Measurements from ENCODE around the gene CDKL5. TPM values are rescaled to one million over a fixed set of nuclear protein-coding genes. Genes with fewer than 3 reads are reported as not detected.

Gene CDKL5
- total RNA-seq, 2 experiments from 2014 or later = 0.83 to 1.0 TPM

- no peak overlapping the region for H3K4me3 Mint-ChIP-seq
- ChIA-PET POLR2A (no interaction called here), CTCF (no interaction called here)
These were observed 239.5 kb downstream of the CDKL5 start for GRCh38 chrX:18664947-18665346.

GRCh38 chrX:18666614-18667013, 241.2 kb downstream of the CDKL5 start:
- Mint-ChIP-seq H3K4me1 (ENCODE audit: low read depth) (no peaks in the 10 kb centered on the region), H3K27me3 (ENCODE audit: low read depth) (peaks cover 1% of the 10 kb centered on the region), H3K36me3 (ENCODE audit: low read depth) (no peaks in the 10 kb centered on the region), H3K27ac (no peak overlapping the region), H3K4me3 (no peak overlapping the region), H3K9me3 (ENCODE audit: insufficient read depth) (no peaks in the 10 kb centered on the region)
- no peak for DNase-seq
- POLR2A ChIA-PET = no interaction called here
- ATAC-seq = no peak
- CTCF ChIA-PET = no interaction called here

More at GRCh38 chrX:18664947-18665346, 239.5 kb downstream of the CDKL5 start:
- Mint-ChIP-seq H3K36me3 (ENCODE audit: low read depth) (no peaks in the 10 kb centered on the region), H3K27me3 (ENCODE audit: low read depth) (peaks cover 1% of the 10 kb centered on the region), H3K27ac (no peak overlapping the region), H3K9me3 (ENCODE audit: insufficient read depth) (no peaks in the 10 kb centered on the region), H3K4me1 (ENCODE audit: low read depth) (no peaks in the 10 kb centered on the region)
- ATAC-seq (no peak), DNase-seq (no peak)

- POLR2A ChIA-PET = no interaction called here
- no peak for ATAC-seq
- CTCF ChIA-PET = no interaction called here
- no peaks in the 10 kb centered on the region for H3K4me1 Mint-ChIP-seq (ENCODE audit: low read depth)
- no peak overlapping the region for H3K27ac Mint-ChIP-seq
- H3K36me3 Mint-ChIP-seq (ENCODE audit: low read depth) = no peaks in the 10 kb centered on the region
- H3K27me3 Mint-ChIP-seq (ENCODE audit: low read depth) = peaks cover 1% of the 10 kb centered on the region
- DNase-seq = no peak
- no peak overlapping the region for H3K4me3 Mint-ChIP-seq
- no peaks in the 10 kb centered on the region for H3K9me3 Mint-ChIP-seq (ENCODE audit: insufficient read depth)
These were observed 242.8 kb downstream of the CDKL5 start for GRCh38 chrX:18668071-18668835.

GRCh38 chrX:18672008-18672407, 246.6 kb downstream of the CDKL5 start, which contains the start of gene RS1:
TSS of gene RS1 (minus strand) at chrX:18672108. CDS start at chrX:18672068, 40 bp downstream.
- POLR2A ChIA-PET = no interaction called here
- no peak within 1 kb of the TSS for H3K4me3 Mint-ChIP-seq

GRCh38 chrX:18674417-18674787, 249.0 kb downstream of the CDKL5 start:
- peak; percentile 24 for DNase-seq
- peaks cover 1% of the 10 kb centered on the region for H3K27me3 Mint-ChIP-seq (ENCODE audit: low read depth)
- ChIA-PET POLR2A (no interaction called here), CTCF (no interaction called here)
- no peaks in the 10 kb centered on the region for H3K36me3 Mint-ChIP-seq (ENCODE audit: low read depth)
- H3K27ac Mint-ChIP-seq = peak overlapping the region; percentile 77
- H3K4me3 Mint-ChIP-seq = peak overlapping the region; percentile 73
- H3K4me1 Mint-ChIP-seq (ENCODE audit: low read depth) = peaks cover 10% of the 10 kb centered on the region
- ATAC-seq = peak; percentile 42
- no peaks in the 10 kb centered on the region for H3K9me3 Mint-ChIP-seq (ENCODE audit: insufficient read depth)

More at GRCh38 chrX:18672008-18672407, 246.6 kb downstream of the CDKL5 start, which contains the start of gene RS1:
- no peak within 1 kb of the TSS for H3K27ac Mint-ChIP-seq
- DNase-seq (no peak), ATAC-seq (no peak)
- CTCF ChIA-PET = no interaction called here
- peaks cover 5% of the 10 kb centered on the region for H3K4me1 Mint-ChIP-seq (ENCODE audit: low read depth)
- no peaks in the 10 kb centered on the region for H3K9me3 Mint-ChIP-seq (ENCODE audit: insufficient read depth)
- peaks cover 1% of the 10 kb centered on the region for H3K27me3 Mint-ChIP-seq (ENCODE audit: low read depth)
- H3K36me3 Mint-ChIP-seq (ENCODE audit: low read depth) = no peaks in the 10 kb centered on the region

GRCh38 chrX:18674788-18675735, 249.7 kb downstream of the CDKL5 start:
- Mint-ChIP-seq H3K27ac (peak overlapping the region; percentile 84), H3K4me1 (ENCODE audit: low read depth) (peaks cover 10% of the 10 kb centered on the region), H3K9me3 (ENCODE audit: insufficient read depth) (no peaks in the 10 kb centered on the region), H3K4me3 (peak overlapping the region; percentile 73), H3K27me3 (ENCODE audit: low read depth) (no peaks in the 10 kb centered on the region), H3K36me3 (ENCODE audit: low read depth) (no peaks in the 10 kb centered on the region)
- DNase-seq (peak; percentile 81), ATAC-seq (peak; percentile 88)
- POLR2A ChIA-PET = no interaction called here
- CTCF ChIA-PET = no interaction called here

- Mint-ChIP-seq H3K4me1 (ENCODE audit: low read depth) (peaks cover 10% of the 10 kb centered on the region), H3K27me3 (ENCODE audit: low read depth) (no peaks in the 10 kb centered on the region), H3K27ac (no peak overlapping the region), H3K4me3 (no peak overlapping the region), H3K36me3 (ENCODE audit: low read depth) (no peaks in the 10 kb centered on the region), H3K9me3 (ENCODE audit: insufficient read depth) (no peaks in the 10 kb centered on the region)
- POLR2A ChIA-PET = interaction anchor here (0.7 kb wide), 1 partner anchor 19 kb away, joined by 3 read pairs; no protein-coding TSS in a partner anchor
- ATAC-seq (no peak), DNase-seq (no peak)
- CTCF ChIA-PET = no interaction called here
These were observed 250.6 kb downstream of the CDKL5 start for GRCh38 chrX:18676050-18676449.

- CTCF ChIA-PET = interaction anchor here (0.8 kb wide), 1 partner anchor 658 kb away, joined by 3 read pairs; no protein-coding TSS in a partner anchor
These were observed 251.1 kb downstream of the CDKL5 start for GRCh38 chrX:18676470-18676869.

GRCh38 chrX:18677161-18677869, 251.9 kb downstream of the CDKL5 start:
- Mint-ChIP-seq H3K27me3 (ENCODE audit: low read depth) (no peaks in the 10 kb centered on the region), H3K4me1 (ENCODE audit: low read depth) (peaks cover 10% of the 10 kb centered on the region), H3K9me3 (ENCODE audit: insufficient read depth) (no peaks in the 10 kb centered on the region), H3K4me3 (no peak overlapping the region), H3K27ac (no peak overlapping the region), H3K36me3 (ENCODE audit: low read depth) (no peaks in the 10 kb centered on the region)
- ChIA-PET POLR2A (no interaction called here), CTCF (interaction anchor here (0.8 kb wide), 1 partner anchor 657 kb away, joined by 3 read pairs; no protein-coding TSS in a partner anchor)
- DNase-seq (no peak), ATAC-seq (no peak)

More at GRCh38 chrX:18676470-18676869, 251.1 kb downstream of the CDKL5 start:
- no peak for DNase-seq
- H3K4me3 Mint-ChIP-seq = no peak overlapping the region
- H3K27ac Mint-ChIP-seq = no peak overlapping the region
- no peaks in the 10 kb centered on the region for H3K36me3 Mint-ChIP-seq (ENCODE audit: low read depth)
- no peaks in the 10 kb centered on the region for H3K27me3 Mint-ChIP-seq (ENCODE audit: low read depth)
- H3K4me1 Mint-ChIP-seq (ENCODE audit: low read depth) = peaks cover 10% of the 10 kb centered on the region
- no peaks in the 10 kb centered on the region for H3K9me3 Mint-ChIP-seq (ENCODE audit: insufficient read depth)
- POLR2A ChIA-PET = no interaction called here
- no peak for ATAC-seq

- Mint-ChIP-seq H3K9me3 (ENCODE audit: insufficient read depth) (no peaks in the 10 kb centered on the region), H3K4me1 (ENCODE audit: low read depth) (peaks cover 5% of the 10 kb centered on the region), H3K36me3 (ENCODE audit: low read depth) (no peaks in the 10 kb centered on the region), H3K27me3 (ENCODE audit: low read depth) (no peaks in the 10 kb centered on the region), H3K4me3 (no peak overlapping the region), H3K27ac (no peak overlapping the region)
- ChIA-PET POLR2A (no interaction called here), CTCF (no interaction called here)
- DNase-seq (no peak), ATAC-seq (no peak)
These were observed 256.6 kb downstream of the CDKL5 start for GRCh38 chrX:18681996-18682395.

- ATAC-seq (no peak), DNase-seq (no peak)
- ChIA-PET CTCF (no interaction called here), POLR2A (no interaction called here)
- H3K4me3 Mint-ChIP-seq = no peak overlapping the region
- no peaks in the 10 kb centered on the region for H3K27me3 Mint-ChIP-seq (ENCODE audit: low read depth)
- no peaks in the 10 kb centered on the region for H3K9me3 Mint-ChIP-seq (ENCODE audit: insufficient read depth)
- no peaks in the 10 kb centered on the region for H3K4me1 Mint-ChIP-seq (ENCODE audit: low read depth)
- H3K27ac Mint-ChIP-seq = no peak overlapping the region
- H3K36me3 Mint-ChIP-seq (ENCODE audit: low read depth) = no peaks in the 10 kb centered on the region
These were observed 257.6 kb downstream of the CDKL5 start for GRCh38 chrX:18682979-18683387.

Data from activated CD8-positive, alpha-beta T cell treated with anti-CD3 and anti-CD28 coated beads, Interleukin-2, amount 10 ng/mL, durations not matched to agents 7 days and 5 days (primary cell).